Nephron (organoid): ENCODE results near the gene ACSBG1.

Experiments used
- H3K27ac Mint-ChIP-seq, 3 experiments: 2 replicates each; pipeline ENCODE4 v1.8.0; 2020; ENCODE audit warnings: mixed read lengths in 3 of 3, mild to moderate bottlenecking in 2 of 3, moderate library complexity in 1 of 3
- H3K27me3 Mint-ChIP-seq: 2 replicates; pipeline ENCODE4 v1.8.0; 2021; ENCODE audit warnings: low read depth, mild to moderate bottlenecking, moderate library complexity, mixed read lengths
- H3K36me3 Mint-ChIP-seq: 2 replicates; pipeline ENCODE4 v1.8.0; 2020; ENCODE audit warnings: low read depth, mixed read lengths
- H3K4me1 Mint-ChIP-seq: 2 replicates; pipeline ENCODE4 v1.8.0; 2020; ENCODE audit warnings: mixed read lengths
- H3K4me3 Mint-ChIP-seq, 3 experiments: 2 replicates each; pipeline ENCODE4 v1.8.0; 2020; ENCODE audit warnings: mild to moderate bottlenecking in 3 of 3, mixed read lengths in 3 of 3, moderate library complexity in 2 of 3
- H3K9me3 Mint-ChIP-seq: 2 replicates; pipeline ENCODE4 v1.8.0; 2020; ENCODE audit warnings: mixed read lengths
- CTCF ChIP-seq, 3 experiments: fragments of 200-600 bp; sonication (generic); IDR thresholded peaks; one replicate each; pipeline ENCODE4 v1.5.0; 2021; ENCODE audit warnings: antibody characterized with exemption in 3 of 3; ENCODE audit not compliant: unreplicated experiment in 3 of 3

Gene ACSBG1

GRCh38 chr15:78272776-78273175, 38.4 kb upstream of the ACSBG1 start:
- H3K36me3 Mint-ChIP-seq, result no peaks in the 10 kb centered on the region
- H3K27ac Mint-ChIP-seq, result peak overlapping the region in 1 of 3 experiments; percentile 31
- peaks cover 8% of the 10 kb centered on the region for H3K27me3 Mint-ChIP-seq
- H3K9me3 Mint-ChIP-seq, result no peaks in the 10 kb centered on the region
- H3K4me1 Mint-ChIP-seq, result peaks cover 13% of the 10 kb centered on the region
- no peak for TF ChIP-seq CTCF (IDR thresholded peaks at IDR 0.05; ENCODE audit: unreplicated experiment in 3 of 3)
- no peak overlapping the region for H3K4me3 Mint-ChIP-seq

- TF ChIP-seq CTCF (IDR thresholded peaks at IDR 0.05; ENCODE audit: unreplicated experiment in 3 of 3), result no peak
- no peak overlapping the region for H3K4me3 Mint-ChIP-seq
- no peaks in the 10 kb centered on the region for H3K9me3 Mint-ChIP-seq
- peaks cover 8% of the 10 kb centered on the region for H3K27me3 Mint-ChIP-seq
- no peak overlapping the region for H3K27ac Mint-ChIP-seq
- H3K4me1 Mint-ChIP-seq, result peaks cover 18% of the 10 kb centered on the region
- no peaks in the 10 kb centered on the region for H3K36me3 Mint-ChIP-seq
Observed at GRCh38 chr15:78272316-78272715, 38.0 kb upstream of the ACSBG1 start.

- Mint-ChIP-seq H3K27ac (no peak overlapping the region), H3K4me3 (peak overlapping the region in 1 of 3 experiments; percentile 31), H3K36me3 (no peaks in the 10 kb centered on the region), H3K27me3 (peaks cover 9% of the 10 kb centered on the region), H3K4me1 (peaks cover 24% of the 10 kb centered on the region), H3K9me3 (no peaks in the 10 kb centered on the region)
- no peak for TF ChIP-seq CTCF (IDR thresholded peaks at IDR 0.05; ENCODE audit: unreplicated experiment in 3 of 3)
Observed at GRCh38 chr15:78266806-78267205, 32.4 kb upstream of the ACSBG1 start.

- Mint-ChIP-seq H3K9me3 (no peaks in the 10 kb centered on the region), H3K36me3 (no peaks in the 10 kb centered on the region), H3K4me1 (peaks cover 24% of the 10 kb centered on the region), H3K4me3 (no peak overlapping the region), H3K27me3 (peaks cover 9% of the 10 kb centered on the region), H3K27ac (peak overlapping the region in 2 of 3 experiments; percentile 31 to 36)
- no peak for TF ChIP-seq CTCF (IDR thresholded peaks at IDR 0.05; ENCODE audit: unreplicated experiment in 3 of 3)
Observed at GRCh38 chr15:78266229-78266628, 31.9 kb upstream of the ACSBG1 start.

GRCh38 chr15:78265752-78266224, 31.4 kb upstream of the ACSBG1 start:
- peak overlapping the region; percentile 31 to 76 (median 36) for H3K27ac Mint-ChIP-seq

More at GRCh38 chr15:78265752-78266224, 31.4 kb upstream of the ACSBG1 start:
- Mint-ChIP-seq H3K9me3 (no peaks in the 10 kb centered on the region), H3K36me3 (no peaks in the 10 kb centered on the region), H3K4me3 (peak overlapping the region in 2 of 3 experiments; percentile 42 to 68), H3K4me1 (peaks cover 24% of the 10 kb centered on the region), H3K27me3 (peaks cover 9% of the 10 kb centered on the region)
- no peak for TF ChIP-seq CTCF (IDR thresholded peaks at IDR 0.05; ENCODE audit: unreplicated experiment in 3 of 3)
